Fibroblast of lung (primary cell): ENCODE data around the gene CD68. TPM values are rescaled to one million over a fixed set of nuclear protein-coding genes. Genes with fewer than 3 reads are reported as not detected.
A peak's percentile ranks its signal among the peaks of the same experiment; 100 is the strongest.

Source experiments
- DNase-seq, 2 donors: peaks; one replicate each; pipeline versions ENCODE4 v3.0.0 to v3.0.0-alpha.2; 2010; ENCODE audit warnings: low read depth in 2 of 2
- H2AFZ ChIP-seq: 2 replicates; pipeline ENCODE4 v1.5.1; 2012; ENCODE audit warnings: low read length, control low read depth, inconsistent platforms
- H3K27ac ChIP-seq: 2 replicates; pipeline ENCODE4 v1.5.1; 2011; ENCODE audit warnings: low read length, control low read depth; ENCODE audit not compliant: insufficient read depth
- H3K27me3 ChIP-seq: 2 replicates; pipeline ENCODE4 v1.5.1; 2011; ENCODE audit warnings: mild to moderate bottlenecking, low read length; ENCODE audit not compliant: control insufficient read depth, insufficient read depth
- H3K36me3 ChIP-seq: 2 replicates; pipeline ENCODE4 v1.5.1; 2011; ENCODE audit warnings: low read length; ENCODE audit not compliant: control insufficient read depth, insufficient read depth
- H3K4me1 ChIP-seq: 2 replicates; pipeline ENCODE4 v1.5.1; 2011; ENCODE audit warnings: low read length; ENCODE audit not compliant: control insufficient read depth, insufficient read depth; ENCODE audit errors: extremely low read depth
- H3K4me2 ChIP-seq: 2 replicates; pipeline ENCODE4 v1.5.1; 2011; ENCODE audit warnings: low read length, control low read depth; ENCODE audit not compliant: insufficient read depth; ENCODE audit errors: extremely low read depth
- H3K4me3 ChIP-seq, 4 experiments: fragments of 200-600 bp in 1 of 4; sonication (generic) in 1 of 4; replicated peaks in 1 of 4; 2 replicates each; pipeline ENCODE4 v1.5.1; 2011 to 2016; ENCODE audit warnings: low read length in 4 of 4, low read depth in 3 of 4, mild to moderate bottlenecking in 3 of 4, control low read depth in 2 of 4, inconsistent platforms in 1 of 4, mixed read lengths in 1 of 4; ENCODE audit not compliant: insufficient read depth in 1 of 4; ENCODE audit errors: control extremely low read depth in 1 of 4
- H3K79me2 ChIP-seq: 2 replicates; pipeline ENCODE4 v1.5.1; 2012; ENCODE audit warnings: mild to moderate bottlenecking, low read length, inconsistent platforms; ENCODE audit not compliant: control insufficient read depth, insufficient read depth
- H3K9ac ChIP-seq: 2 replicates; pipeline ENCODE4 v1.5.1; 2011; ENCODE audit warnings: mild to moderate bottlenecking, low read length, control low read depth; ENCODE audit not compliant: insufficient read depth
- H3K9me3 ChIP-seq: 2 replicates; pipeline ENCODE4 v1.5.1; 2012; ENCODE audit warnings: low read depth, low read length; ENCODE audit not compliant: control insufficient read depth, insufficient read depth
- H4K20me1 ChIP-seq: 2 replicates; pipeline ENCODE4 v1.5.1; 2011; ENCODE audit warnings: low read length; ENCODE audit not compliant: control insufficient read depth, insufficient read depth; ENCODE audit errors: extremely low read depth
- EZH2 ChIP-seq: IDR thresholded peaks from 2 replicates; pipeline ENCODE4 v1.5.1; 2012; ENCODE audit warnings: low read length, control low read depth, mild to moderate bottlenecking; ENCODE audit errors: missing control alignments
- polyA plus RNA-seq, 2 donors: library from polyadenylated mRNA; depleted of rRNA in 1 of 2; stranded (reverse) in 1 of 2; unstranded in 1 of 2; fragments of >200 nt; gene quantifications; 2 replicates each; pipeline ENCODE4 v1.2.1, GENCODE V29; 2011 to 2012; ENCODE audit warnings: missing spikeins in 1 of 2
- total RNA-seq: library from RNA; depleted of rRNA; stranded (reverse); fragments of >200 nt; gene quantifications from 2 replicates; pipeline ENCODE4 v1.2.1, GENCODE V29; 2014
- TF ChIP-seq, protein P1 (sequence below), 2 donors: IDR thresholded peaks in 1 of 2; conservative IDR thresholded peaks in 1 of 2; 1 replicate in 1 of 2; 2 replicates in 1 of 2; pipeline ENCODE4 v1.5.1; 2011 to 2012; ENCODE audit warnings: low read length in 2 of 2, control low read depth in 1 of 2, inconsistent platforms in 1 of 2, low read depth in 1 of 2, mild to moderate bottlenecking in 1 of 2

Gene CD68
- total and polyA plus RNA-seq, 2 donors (not counting 1 experiment from before 2014, with no cell fraction given): 29.4 to 90.4 TPM

DNA sequence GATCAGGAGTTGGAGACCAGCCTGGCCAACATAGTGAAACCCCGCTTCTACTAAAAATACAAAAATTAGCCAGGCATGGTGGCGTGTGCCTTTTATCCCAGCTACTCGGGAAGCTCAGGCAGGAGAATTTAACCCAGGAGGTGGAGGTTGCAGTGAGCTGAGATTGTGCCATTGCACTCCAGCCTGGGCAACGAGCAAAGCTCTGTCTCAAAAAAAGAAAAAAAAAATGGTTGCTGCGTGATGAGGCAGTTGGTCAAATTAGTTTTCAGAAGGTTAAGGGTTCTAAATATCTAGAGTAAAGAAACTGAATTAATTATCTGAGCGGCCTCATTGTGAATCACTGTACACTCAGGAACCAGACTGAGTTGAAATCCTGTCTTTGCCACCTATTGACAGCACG, 3.5 kb upstream of the CD68 start:
- H3K79me2 ChIP-seq: peaks cover 70% of the 10 kb centered on the region
- H3K4me1 ChIP-seq: peaks cover 41% of the 10 kb centered on the region
- no peaks in the 10 kb centered on the region for H3K9me3 ChIP-seq
- peaks cover 14% of the 10 kb centered on the region for H4K20me1 ChIP-seq
- peaks cover 52% of the 10 kb centered on the region for H3K36me3 ChIP-seq
- peak overlapping the region in 1 of 4 experiments; percentile 99 for H3K4me3 ChIP-seq
- no peak for DNase-seq
- no peaks in the 10 kb centered on the region for H3K27me3 ChIP-seq
- H3K9ac ChIP-seq: no peak overlapping the region
- H3K27ac ChIP-seq: no peak overlapping the region
- no peak for TF ChIP-seq EZH2
- TF ChIP-seq, protein P1, sequence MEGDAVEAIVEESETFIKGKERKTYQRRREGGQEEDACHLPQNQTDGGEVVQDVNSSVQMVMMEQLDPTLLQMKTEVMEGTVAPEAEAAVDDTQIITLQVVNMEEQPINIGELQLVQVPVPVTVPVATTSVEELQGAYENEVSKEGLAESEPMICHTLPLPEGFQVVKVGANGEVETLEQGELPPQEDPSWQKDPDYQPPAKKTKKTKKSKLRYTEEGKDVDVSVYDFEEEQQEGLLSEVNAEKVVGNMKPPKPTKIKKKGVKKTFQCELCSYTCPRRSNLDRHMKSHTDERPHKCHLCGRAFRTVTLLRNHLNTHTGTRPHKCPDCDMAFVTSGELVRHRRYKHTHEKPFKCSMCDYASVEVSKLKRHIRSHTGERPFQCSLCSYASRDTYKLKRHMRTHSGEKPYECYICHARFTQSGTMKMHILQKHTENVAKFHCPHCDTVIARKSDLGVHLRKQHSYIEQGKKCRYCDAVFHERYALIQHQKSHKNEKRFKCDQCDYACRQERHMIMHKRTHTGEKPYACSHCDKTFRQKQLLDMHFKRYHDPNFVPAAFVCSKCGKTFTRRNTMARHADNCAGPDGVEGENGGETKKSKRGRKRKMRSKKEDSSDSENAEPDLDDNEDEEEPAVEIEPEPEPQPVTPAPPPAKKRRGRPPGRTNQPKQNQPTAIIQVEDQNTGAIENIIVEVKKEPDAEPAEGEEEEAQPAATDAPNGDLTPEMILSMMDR (conservative IDR thresholded peaks at IDR 0.05 in 1 of 2, IDR thresholded peaks at IDR 0.05 in 1 of 2; ENCODE audit: low read depth in 1 of 2, low read length in 2 of 2): no peak
- H2AFZ ChIP-seq: no peak overlapping the region
- no peak overlapping the region for H3K4me2 ChIP-seq

DNA sequence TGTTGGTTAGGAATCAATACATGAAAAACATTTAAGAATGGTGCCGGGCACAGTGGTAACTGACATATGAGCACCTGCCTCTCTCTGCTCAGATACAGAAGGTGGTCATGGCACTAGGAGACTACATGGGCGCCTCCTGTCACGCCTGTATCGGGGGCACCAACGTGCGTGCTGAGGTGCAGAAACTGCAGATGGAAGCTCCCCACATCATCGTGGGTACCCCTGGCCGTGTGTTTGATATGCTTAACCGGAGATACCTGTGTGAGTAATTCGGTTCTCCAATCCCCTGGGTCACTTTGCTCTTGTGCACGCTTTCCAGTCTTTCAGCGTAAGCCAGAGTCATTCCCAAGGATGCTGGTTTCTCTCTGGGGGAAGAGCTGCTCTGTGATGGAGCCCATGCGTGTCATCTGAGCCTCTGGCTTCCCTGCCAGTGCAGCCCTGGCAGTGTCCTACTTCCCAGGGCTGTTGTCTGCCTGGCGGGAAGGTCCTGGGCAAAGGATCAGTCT, 3.0 kb upstream of the CD68 start:
- peaks cover 42% of the 10 kb centered on the region for H3K4me1 ChIP-seq
- H3K79me2 ChIP-seq: peaks cover 74% of the 10 kb centered on the region
- H3K36me3 ChIP-seq: peaks cover 47% of the 10 kb centered on the region
- H3K27ac ChIP-seq: no peak overlapping the region
- no peak overlapping the region for H2AFZ ChIP-seq
- H3K9me3 ChIP-seq: no peaks in the 10 kb centered on the region
- no peaks in the 10 kb centered on the region for H3K27me3 ChIP-seq
- no peak for TF ChIP-seq EZH2
- TF ChIP-seq, protein P1 (conservative IDR thresholded peaks at IDR 0.05 in 1 of 2, IDR thresholded peaks at IDR 0.05 in 1 of 2; ENCODE audit: low read depth in 1 of 2, low read length in 2 of 2): no peak
- peak overlapping the region; percentile 4 for H3K4me2 ChIP-seq
- H4K20me1 ChIP-seq: peaks cover 14% of the 10 kb centered on the region
- H3K4me3 ChIP-seq: no peak overlapping the region
- H3K9ac ChIP-seq: no peak overlapping the region
- no peak for DNase-seq

DNA sequence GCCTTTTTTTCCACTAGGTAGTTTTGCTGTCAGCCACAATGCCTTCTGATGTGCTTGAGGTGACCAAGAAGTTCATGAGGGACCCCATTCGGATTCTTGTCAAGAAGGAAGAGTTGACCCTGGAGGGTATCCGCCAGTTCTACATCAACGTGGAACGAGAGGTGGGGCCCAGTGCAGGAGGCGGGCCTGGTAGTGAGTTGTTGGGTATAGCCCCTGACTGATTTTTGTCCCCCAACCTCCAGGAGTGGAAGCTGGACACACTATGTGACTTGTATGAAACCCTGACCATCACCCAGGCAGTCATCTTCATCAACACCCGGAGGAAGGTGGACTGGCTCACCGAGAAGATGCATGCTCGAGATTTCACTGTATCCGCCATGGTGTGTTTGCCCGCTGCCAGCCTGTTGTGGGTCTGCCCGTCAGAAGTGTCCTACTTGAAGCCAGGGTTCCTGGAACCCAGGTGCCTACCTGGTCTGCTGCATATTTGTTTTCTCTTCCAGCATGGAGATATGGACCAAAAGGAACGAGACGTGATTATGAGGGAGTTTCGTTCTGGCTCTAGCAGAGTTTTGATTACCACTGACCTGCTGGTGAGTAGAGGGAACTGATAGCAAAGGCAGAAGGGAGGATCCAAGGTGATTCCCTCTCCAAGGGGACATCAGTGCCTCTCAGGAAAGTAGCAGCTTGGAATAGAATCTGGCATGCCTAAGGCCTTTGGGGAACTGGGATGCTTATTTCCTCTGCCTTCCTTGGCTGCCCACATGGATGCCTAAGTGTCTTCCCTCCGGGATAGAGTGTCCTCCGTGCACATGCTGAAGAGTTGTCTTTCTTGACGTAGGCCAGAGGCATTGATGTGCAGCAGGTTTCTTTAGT, 1.9 kb upstream of the CD68 start:
- DNase-seq: no peak
- Histone ChIP-seq H3K4me1 (peaks cover 42% of the 10 kb centered on the region), H2AFZ (no peak overlapping the region), H3K36me3 (peaks cover 47% of the 10 kb centered on the region), H3K27me3 (no peaks in the 10 kb centered on the region), H4K20me1 (peaks cover 14% of the 10 kb centered on the region), H3K27ac (peak overlapping the region; percentile 16), H3K9me3 (no peaks in the 10 kb centered on the region), H3K9ac (no peak overlapping the region), H3K79me2 (peaks cover 75% of the 10 kb centered on the region), H3K4me2 (peak overlapping the region; percentile 49), H3K4me3 (no peak overlapping the region)
- TF ChIP-seq, protein P1 (conservative IDR thresholded peaks at IDR 0.05 in 1 of 2, IDR thresholded peaks at IDR 0.05 in 1 of 2; ENCODE audit: low read depth in 1 of 2, low read length in 2 of 2): no peak
- TF ChIP-seq EZH2: no peak
